Measurements from ENCODE around the gene PRDM5.

PRDM5 gene

GRCh38 chr4:120723105-120723504 is 199.4 kb downstream of the PRDM5 start:
- Histone ChIP-seq H3K4me1 (ENCODE audit: control insufficient read depth, insufficient read depth, low read length) (no peaks in the 10 kb centered on the region), H3K36me3 (ENCODE audit: control insufficient read depth, insufficient read depth, low read length) (no peaks in the 10 kb centered on the region), H3K27me3 (ENCODE audit: control insufficient read depth, insufficient read depth, low read length, poor library complexity, severe bottlenecking) (no peaks in the 10 kb centered on the region), H3K27ac (ENCODE audit: insufficient read depth, low read depth, low read length, poor library complexity, severe bottlenecking) (no peak overlapping the region), H3K4me3 (ENCODE audit: insufficient read depth, low read depth, low read length) (no peak overlapping the region), H3K9me3 (ENCODE audit: control insufficient read depth, low read length) (no peaks in the 10 kb centered on the region)
- 72 to 86% methylated on average over 3 of the region's 3 CpGs for WGBS, 2 experiments

- H3K4me1 ChIP-seq (ENCODE audit: control insufficient read depth, insufficient read depth, low read length) = no peaks in the 10 kb centered on the region
- 86 to 90% methylated on average over 7 of the region's 7 CpGs for WGBS, 2 experiments
- no peaks in the 10 kb centered on the region for H3K36me3 ChIP-seq (ENCODE audit: control insufficient read depth, insufficient read depth, low read length)
- no peak overlapping the region for H3K4me3 ChIP-seq (ENCODE audit: insufficient read depth, low read depth, low read length)
- H3K27me3 ChIP-seq (ENCODE audit: control insufficient read depth, insufficient read depth, low read length, poor library complexity, severe bottlenecking) = no peaks in the 10 kb centered on the region
- H3K27ac ChIP-seq (ENCODE audit: insufficient read depth, low read depth, low read length, poor library complexity, severe bottlenecking) = no peak overlapping the region
- no peaks in the 10 kb centered on the region for H3K9me3 ChIP-seq (ENCODE audit: control insufficient read depth, low read length)
Observed at GRCh38 chr4:120722655-120723054, 199.9 kb downstream of the PRDM5 start.

- H3K27me3 ChIP-seq (ENCODE audit: control insufficient read depth, insufficient read depth, low read length, poor library complexity, severe bottlenecking) = no peaks in the 10 kb centered on the region
- no peaks in the 10 kb centered on the region for H3K4me1 ChIP-seq (ENCODE audit: control insufficient read depth, insufficient read depth, low read length)
- no peaks in the 10 kb centered on the region for H3K9me3 ChIP-seq (ENCODE audit: control insufficient read depth, low read length)
- WGBS, 2 experiments = 85 to 96% methylated on average over 5 of the region's 5 CpGs
- no peaks in the 10 kb centered on the region for H3K36me3 ChIP-seq (ENCODE audit: control insufficient read depth, insufficient read depth, low read length)
- H3K4me3 ChIP-seq (ENCODE audit: insufficient read depth, low read depth, low read length) = no peak overlapping the region
- no peak overlapping the region for H3K27ac ChIP-seq (ENCODE audit: insufficient read depth, low read depth, low read length, poor library complexity, severe bottlenecking)
Observed at GRCh38 chr4:120720354-120720934, 202.1 kb downstream of the PRDM5 start.

DNA sequence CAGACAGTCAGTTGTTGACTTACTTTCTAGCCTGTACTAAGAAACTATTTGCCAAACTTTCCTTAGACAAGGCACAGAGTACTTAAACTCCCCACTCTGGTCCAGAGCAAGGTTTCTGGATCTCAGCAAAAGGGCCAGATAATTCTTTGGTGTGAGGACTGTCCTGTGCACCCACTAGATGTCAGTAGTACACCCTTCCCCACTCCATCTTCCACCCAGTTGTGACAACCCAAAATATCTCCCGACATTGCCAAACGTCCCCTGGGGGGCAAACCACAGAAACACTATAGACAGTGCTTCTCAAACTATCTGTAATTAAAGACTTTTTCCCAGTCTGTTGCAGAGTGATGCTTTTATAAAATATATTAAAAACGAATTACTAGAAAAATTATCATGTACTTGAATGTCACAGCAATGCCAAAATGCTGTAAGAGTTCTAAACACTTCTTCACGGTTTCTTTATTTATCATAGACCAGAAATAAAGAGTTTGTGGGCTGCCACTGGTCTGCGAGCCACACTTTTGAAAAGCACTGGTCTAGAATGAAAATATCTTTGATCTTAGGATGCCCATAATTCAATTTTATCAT is 203.5 kb downstream of the PRDM5 start:
- 61 to 69% methylated on average over 4 to 5 of the region's 5 CpGs for WGBS, 2 experiments
- Histone ChIP-seq H3K27me3 (ENCODE audit: control insufficient read depth, insufficient read depth, low read length, poor library complexity, severe bottlenecking) (no peaks in the 10 kb centered on the region), H3K27ac (ENCODE audit: insufficient read depth, low read depth, low read length, poor library complexity, severe bottlenecking) (no peak overlapping the region), H3K4me1 (ENCODE audit: control insufficient read depth, insufficient read depth, low read length) (no peaks in the 10 kb centered on the region), H3K36me3 (ENCODE audit: control insufficient read depth, insufficient read depth, low read length) (no peaks in the 10 kb centered on the region), H3K4me3 (ENCODE audit: insufficient read depth, low read depth, low read length) (no peak overlapping the region), H3K9me3 (ENCODE audit: control insufficient read depth, low read length) (no peaks in the 10 kb centered on the region)

DNA sequence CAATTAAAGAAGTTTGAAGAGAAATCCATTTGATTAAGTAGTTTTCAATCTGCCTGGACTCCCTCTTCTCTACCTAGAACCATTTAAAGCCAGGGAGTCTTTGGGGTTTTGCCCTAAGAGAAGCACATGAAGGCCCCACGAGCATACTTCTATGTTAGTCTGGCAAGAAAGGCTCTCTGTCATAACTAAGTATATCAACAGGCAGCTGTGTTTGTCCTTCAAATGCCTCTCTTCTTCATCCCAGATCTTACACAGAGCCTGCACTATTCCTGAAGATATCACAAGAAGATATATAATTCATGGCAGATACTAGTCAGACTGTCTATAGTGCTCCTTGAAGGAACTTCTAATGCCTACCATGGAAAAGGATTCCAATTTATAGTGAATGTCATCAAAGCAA is 206.2 kb downstream of the PRDM5 start:
- Histone ChIP-seq H3K27ac (ENCODE audit: insufficient read depth, low read depth, low read length, poor library complexity, severe bottlenecking) (no peak overlapping the region), H3K27me3 (ENCODE audit: control insufficient read depth, insufficient read depth, low read length, poor library complexity, severe bottlenecking) (no peaks in the 10 kb centered on the region), H3K4me3 (ENCODE audit: insufficient read depth, low read depth, low read length) (no peak overlapping the region), H3K4me1 (ENCODE audit: control insufficient read depth, insufficient read depth, low read length) (no peaks in the 10 kb centered on the region), H3K36me3 (ENCODE audit: control insufficient read depth, insufficient read depth, low read length) (no peaks in the 10 kb centered on the region), H3K9me3 (ENCODE audit: control insufficient read depth, low read length) (no peaks in the 10 kb centered on the region)
- 75 to 100% methylated on average over 1 of the region's 1 CpG for WGBS, 2 experiments

GRCh38 chr4:120714417-120715010 is 208.0 kb downstream of the PRDM5 start:
- H3K27me3 ChIP-seq (ENCODE audit: control insufficient read depth, insufficient read depth, low read length, poor library complexity, severe bottlenecking) = no peaks in the 10 kb centered on the region
- no peaks in the 10 kb centered on the region for H3K36me3 ChIP-seq (ENCODE audit: control insufficient read depth, insufficient read depth, low read length)
- no peaks in the 10 kb centered on the region for H3K9me3 ChIP-seq (ENCODE audit: control insufficient read depth, low read length)
- WGBS, 2 experiments = 67 to 80% methylated on average over 3 of the region's 4 CpGs
- no peaks in the 10 kb centered on the region for H3K4me1 ChIP-seq (ENCODE audit: control insufficient read depth, insufficient read depth, low read length)
- H3K4me3 ChIP-seq (ENCODE audit: insufficient read depth, low read depth, low read length) = no peak overlapping the region
- H3K27ac ChIP-seq (ENCODE audit: insufficient read depth, low read depth, low read length, poor library complexity, severe bottlenecking) = no peak overlapping the region

- Histone ChIP-seq H3K27me3 (ENCODE audit: control insufficient read depth, insufficient read depth, low read length, poor library complexity, severe bottlenecking) (no peaks in the 10 kb centered on the region), H3K9me3 (ENCODE audit: control insufficient read depth, low read length) (no peaks in the 10 kb centered on the region), H3K36me3 (ENCODE audit: control insufficient read depth, insufficient read depth, low read length) (no peaks in the 10 kb centered on the region), H3K4me3 (ENCODE audit: insufficient read depth, low read depth, low read length) (no peak overlapping the region), H3K4me1 (ENCODE audit: control insufficient read depth, insufficient read depth, low read length) (no peaks in the 10 kb centered on the region), H3K27ac (ENCODE audit: insufficient read depth, low read depth, low read length, poor library complexity, severe bottlenecking) (no peak overlapping the region)
- WGBS, 2 experiments = 91 to 95% methylated on average over 3 of the region's 3 CpGs
Observed at GRCh38 chr4:120709991-120710390, 212.5 kb downstream of the PRDM5 start.

DNA sequence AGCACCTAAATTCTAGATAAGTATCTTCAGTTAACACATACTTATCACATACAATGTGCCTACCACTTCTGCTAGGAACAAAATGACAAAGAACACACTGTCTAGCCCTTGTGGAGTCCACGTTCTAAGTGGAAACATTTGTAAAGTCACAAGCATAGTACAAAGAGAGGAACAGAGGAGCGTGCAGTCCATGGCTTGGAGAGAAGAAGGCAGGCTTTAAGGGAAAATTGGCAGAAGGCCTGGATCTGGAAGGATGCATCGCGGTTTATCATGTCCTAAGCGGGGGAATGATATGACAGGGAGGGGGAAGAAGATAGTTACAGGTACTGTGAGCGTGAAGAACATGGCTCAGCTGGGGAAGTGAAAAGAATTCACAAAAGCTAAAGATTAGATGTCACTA is 218.0 kb downstream of the PRDM5 start:
- H3K27ac ChIP-seq (ENCODE audit: insufficient read depth, low read depth, low read length, poor library complexity, severe bottlenecking) = no peak overlapping the region
- no peak overlapping the region for H3K4me3 ChIP-seq (ENCODE audit: insufficient read depth, low read depth, low read length)
- H3K27me3 ChIP-seq (ENCODE audit: control insufficient read depth, insufficient read depth, low read length, poor library complexity, severe bottlenecking) = no peaks in the 10 kb centered on the region
- WGBS, 2 experiments = 94 to 96% methylated on average over 6 of the region's 6 CpGs
- no peaks in the 10 kb centered on the region for H3K9me3 ChIP-seq (ENCODE audit: control insufficient read depth, low read length)
- H3K36me3 ChIP-seq (ENCODE audit: control insufficient read depth, insufficient read depth, low read length) = no peaks in the 10 kb centered on the region
- no peaks in the 10 kb centered on the region for H3K4me1 ChIP-seq (ENCODE audit: control insufficient read depth, insufficient read depth, low read length)

- Histone ChIP-seq H3K36me3 (ENCODE audit: control insufficient read depth, insufficient read depth, low read length) (no peaks in the 10 kb centered on the region), H3K4me1 (ENCODE audit: control insufficient read depth, insufficient read depth, low read length) (no peaks in the 10 kb centered on the region), H3K27ac (ENCODE audit: insufficient read depth, low read depth, low read length, poor library complexity, severe bottlenecking) (no peak overlapping the region), H3K27me3 (ENCODE audit: control insufficient read depth, insufficient read depth, low read length, poor library complexity, severe bottlenecking) (no peaks in the 10 kb centered on the region), H3K4me3 (ENCODE audit: insufficient read depth, low read depth, low read length) (no peak overlapping the region), H3K9me3 (ENCODE audit: control insufficient read depth, low read length) (no peaks in the 10 kb centered on the region)
- WGBS, 2 experiments = 90 to 91% methylated on average over 1 of the region's 1 CpG
Observed at GRCh38 chr4:120703908-120704307, 218.6 kb downstream of the PRDM5 start.

GRCh38 chr4:120699354-120699753 is 223.2 kb downstream of the PRDM5 start:
- no peaks in the 10 kb centered on the region for H3K9me3 ChIP-seq (ENCODE audit: control insufficient read depth, low read length)
- 97 to 100% methylated on average over 1 of the region's 1 CpG for WGBS, 2 experiments
- H3K4me1 ChIP-seq (ENCODE audit: control insufficient read depth, insufficient read depth, low read length) = no peaks in the 10 kb centered on the region
- H3K36me3 ChIP-seq (ENCODE audit: control insufficient read depth, insufficient read depth, low read length) = no peaks in the 10 kb centered on the region
- no peak overlapping the region for H3K4me3 ChIP-seq (ENCODE audit: insufficient read depth, low read depth, low read length)
- H3K27me3 ChIP-seq (ENCODE audit: control insufficient read depth, insufficient read depth, low read length, poor library complexity, severe bottlenecking) = no peaks in the 10 kb centered on the region
- no peak overlapping the region for H3K27ac ChIP-seq (ENCODE audit: insufficient read depth, low read depth, low read length, poor library complexity, severe bottlenecking)

Data from ectodermal cell (in vitro differentiated cells).